Breast epithelium (tissue), 3 donors: Measurements from ENCODE around the gene MAP6.

Source experiments
- CTCF ChIP-seq, 3 donors: fragments of 450-650 bp; IDR thresholded peaks; one replicate each; pipeline ENCODE4 v1.5.1; 2016 to 2017; ENCODE audit warnings: antibody characterized with exemption in 3 of 3, mild to moderate bottlenecking in 3 of 3, moderate library complexity in 3 of 3
- POLR2A ChIP-seq: fragments of 450-650 bp; IDR thresholded peaks from one replicate; pipeline ENCODE4 v1.6.1; 2016; ENCODE audit warnings: antibody characterized with exemption, mild to moderate bottlenecking, moderate library complexity

- no peak for TF ChIP-seq CTCF (IDR thresholded peaks at IDR 0.05)
- TF ChIP-seq POLR2A, result no peak
Measured at GRCh38 chr11:75602951-75603350, 65.9 kb downstream of the MAP6 start.
